Esophagus muscularis mucosa (tissue), 4 donors: ENCODE measurements around the gene SRD5A1. TPM values are rescaled to one million over a fixed set of nuclear protein-coding genes. Genes with fewer than 3 reads are reported as not detected.

Experiments used
- DNase-seq: peaks from one replicate; pipeline ENCODE4 v3.0.0-alpha.2; 2017; ENCODE audit errors: extremely low spot score
- H3K27ac ChIP-seq, 4 donors: fragments of 200-600 bp; sonication (generic); replicated peaks in 1 of 4; 1 replicate in 3 of 4; 2 replicates in 1 of 4; pipeline ENCODE4 v1.5.1; 2016 to 2019; ENCODE audit warnings: mild to moderate bottlenecking in 1 of 4
- H3K27me3 ChIP-seq, 4 donors: fragments of 200-600 bp; sonication (generic); one replicate each; pipeline versions ENCODE4 v1.5.1 to v1.6.0; 2016 to 2019
- H3K36me3 ChIP-seq, 4 donors: fragments of 200-600 bp; sonication (generic); one replicate each; pipeline ENCODE4 v1.5.1; 2016 to 2019
- H3K4me1 ChIP-seq, 4 donors: fragments of 200-600 bp; sonication (generic); one replicate each; pipeline ENCODE4 v1.5.1; 2016 to 2019
- H3K4me3 ChIP-seq, 4 donors: fragments of 200-600 bp; sonication (generic); 1 replicate in 2 of 4; 2 replicates in 2 of 4; pipeline ENCODE4 v1.5.1; 2016 to 2019; ENCODE audit warnings: mild to moderate bottlenecking in 4 of 4, moderate library complexity in 1 of 4
- H3K9me3 ChIP-seq, 4 donors: fragments of 200-600 bp; sonication (generic); 1 replicate in 3 of 4; 2 replicates in 1 of 4; pipeline ENCODE4 v1.5.1; 2016 to 2019
- EP300 ChIP-seq: sonication (generic); formaldehyde crosslinking; IDR thresholded peaks from one replicate; pipeline ENCODE4 v1.6.1; 2017; ENCODE audit warnings: antibody characterized with exemption
- POLR2A ChIP-seq: fragments of 450-650 bp; IDR thresholded peaks from one replicate; pipeline ENCODE4 v1.6.1; 2017; ENCODE audit warnings: antibody characterized with exemption, moderate library complexity, mild to moderate bottlenecking, low read depth
- POLR2AphosphoS5 ChIP-seq, 2 donors: sonication (generic); formaldehyde crosslinking; IDR thresholded peaks; one replicate each; pipeline ENCODE4 v1.6.1; 2017; ENCODE audit warnings: antibody characterized with exemption in 2 of 2
- WGBS: methylation state at CpG from one replicate; pipeline ENCODE4 v1.1.5; 2018; 5-methylcytosine and 5-hydroxymethylcytosine counted together
- intact Hi-C: fragments of 100-400 bp; cut with DNase I; formaldehyde crosslinking; loops from one replicate; pipeline ENCODE4 v1.15.1; 2023
- total RNA-seq, 4 donors: library from RNA; depleted of rRNA; stranded (reverse); fragments of >200 nt; gene quantifications; one replicate each; pipeline versions ENCODE4 v1.1.0 to v1.2.1, GENCODE V29; 2016
- TF ChIP-seq, protein P1 (sequence below), 3 experiments: fragments of 200-600 bp in 2 of 3; fragments of 450-650 bp in 1 of 3; sonication (generic) in 2 of 3; IDR thresholded peaks; one replicate each; pipeline ENCODE4 v1.5.1; 2017 to 2019; ENCODE audit warnings: antibody characterized with exemption in 3 of 3, mild to moderate bottlenecking in 2 of 3, moderate library complexity in 1 of 3

The SRD5A1 gene
- total RNA-seq, 4 donors from 2014 or later: 2.2 to 10.3 (median 4.6) TPM

DNA sequence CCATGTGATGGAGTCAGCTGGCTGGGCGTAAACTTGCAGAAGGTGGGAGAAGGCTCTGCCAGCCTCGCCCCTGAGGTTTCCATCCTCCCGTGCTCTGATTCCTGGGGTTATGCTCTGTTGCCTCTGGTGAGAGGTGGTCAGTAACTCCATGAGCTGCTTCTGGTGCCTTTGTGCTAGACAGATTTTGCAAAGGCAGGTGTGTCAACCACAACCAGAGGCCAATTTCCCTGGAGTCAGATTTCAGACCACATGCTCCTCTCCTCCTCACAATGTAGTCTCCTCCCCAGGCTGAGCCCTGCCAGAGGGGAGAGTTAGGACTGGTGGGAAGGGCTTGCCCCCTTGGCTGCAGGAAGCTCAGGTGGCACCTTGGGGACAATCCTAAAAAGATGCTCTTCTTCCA, 41.2 kb downstream of the SRD5A1 start:
- Histone ChIP-seq H3K27me3 (no peaks in the 10 kb centered on the region), H3K4me1 (no peaks in the 10 kb centered on the region), H3K4me3 (no peak overlapping the region), H3K36me3 (peaks cover 0 to 11% (median 5%) of the 10 kb centered on the region in 4 donors), H3K9me3 (no peaks in the 10 kb centered on the region), H3K27ac (no peak overlapping the region)
- TF ChIP-seq POLR2AphosphoS5 (IDR thresholded peaks at IDR 0.05) (no peak), POLR2A (no peak), EP300 (no peak)
- TF ChIP-seq, protein P1, sequence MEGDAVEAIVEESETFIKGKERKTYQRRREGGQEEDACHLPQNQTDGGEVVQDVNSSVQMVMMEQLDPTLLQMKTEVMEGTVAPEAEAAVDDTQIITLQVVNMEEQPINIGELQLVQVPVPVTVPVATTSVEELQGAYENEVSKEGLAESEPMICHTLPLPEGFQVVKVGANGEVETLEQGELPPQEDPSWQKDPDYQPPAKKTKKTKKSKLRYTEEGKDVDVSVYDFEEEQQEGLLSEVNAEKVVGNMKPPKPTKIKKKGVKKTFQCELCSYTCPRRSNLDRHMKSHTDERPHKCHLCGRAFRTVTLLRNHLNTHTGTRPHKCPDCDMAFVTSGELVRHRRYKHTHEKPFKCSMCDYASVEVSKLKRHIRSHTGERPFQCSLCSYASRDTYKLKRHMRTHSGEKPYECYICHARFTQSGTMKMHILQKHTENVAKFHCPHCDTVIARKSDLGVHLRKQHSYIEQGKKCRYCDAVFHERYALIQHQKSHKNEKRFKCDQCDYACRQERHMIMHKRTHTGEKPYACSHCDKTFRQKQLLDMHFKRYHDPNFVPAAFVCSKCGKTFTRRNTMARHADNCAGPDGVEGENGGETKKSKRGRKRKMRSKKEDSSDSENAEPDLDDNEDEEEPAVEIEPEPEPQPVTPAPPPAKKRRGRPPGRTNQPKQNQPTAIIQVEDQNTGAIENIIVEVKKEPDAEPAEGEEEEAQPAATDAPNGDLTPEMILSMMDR (IDR thresholded peaks at IDR 0.05): no peak
- 99% methylated on average over 3 of the region's 3 CpGs for WGBS
- DNase-seq: no peak
- intact Hi-C loops: no loop called here

DNA sequence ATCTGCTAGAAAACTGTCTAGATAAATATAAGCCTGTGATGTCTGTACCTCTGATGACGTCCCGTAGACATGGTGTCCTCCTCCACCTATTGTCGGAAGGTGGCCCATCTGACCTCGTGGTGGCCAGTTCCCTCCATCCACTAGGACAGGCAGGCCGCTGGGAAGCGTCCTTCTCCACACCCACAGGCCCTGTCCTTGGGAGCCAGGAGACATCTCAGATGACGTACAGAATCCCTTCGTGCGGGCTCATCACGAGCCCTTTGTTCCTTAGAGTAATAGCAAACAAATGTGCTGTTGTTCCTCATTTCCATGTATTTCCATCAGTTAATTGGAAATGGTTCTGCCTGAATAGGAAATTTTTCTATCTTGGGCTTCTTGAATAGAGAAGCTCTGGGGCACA, 41.6 kb downstream of the SRD5A1 start:
- no peak overlapping the region for H3K4me3 ChIP-seq
- intact Hi-C loops: no loop called here
- no peak for DNase-seq
- no peaks in the 10 kb centered on the region for H3K9me3 ChIP-seq
- TF ChIP-seq POLR2A: no peak
- no peak for TF ChIP-seq EP300
- 92% methylated on average over 10 of the region's 10 CpGs for WGBS
- no peaks in the 10 kb centered on the region for H3K4me1 ChIP-seq
- H3K27me3 ChIP-seq: no peaks in the 10 kb centered on the region
- H3K36me3 ChIP-seq: peaks cover 0 to 7% (median 3%) of the 10 kb centered on the region in 4 donors
- H3K27ac ChIP-seq: no peak overlapping the region

DNA sequence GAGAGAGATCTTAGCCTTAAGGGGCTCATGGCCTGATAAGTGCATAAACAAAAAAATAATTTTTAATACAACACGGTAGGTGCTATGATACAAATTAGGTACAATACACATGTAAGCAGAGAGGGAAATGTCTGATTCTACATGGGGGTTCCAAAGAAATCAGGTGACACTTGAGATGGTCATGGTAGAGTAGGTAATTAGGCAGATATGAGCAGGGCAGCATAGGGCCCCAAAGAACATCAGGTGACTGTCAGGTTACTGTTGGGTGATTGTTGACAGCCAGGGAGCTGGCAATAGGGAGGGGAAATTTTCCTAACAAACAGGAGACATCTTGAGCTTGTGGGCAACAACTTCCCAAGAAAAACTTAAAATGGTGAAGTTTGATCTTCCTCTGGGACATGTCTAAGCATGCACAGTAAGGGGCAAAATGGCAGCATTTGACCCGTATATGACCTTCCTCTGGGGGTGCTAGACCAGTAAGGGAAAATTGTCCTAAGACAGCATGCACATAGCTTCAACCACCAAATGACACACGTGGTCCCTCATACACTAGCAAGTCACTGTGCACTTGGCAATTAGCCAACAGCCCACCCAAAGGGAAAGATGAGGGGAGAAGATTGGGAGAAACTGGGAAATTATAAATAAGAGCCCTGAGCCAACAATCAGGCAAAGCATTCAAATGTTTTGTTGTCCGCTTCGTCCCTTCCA, 42.7 kb downstream of the SRD5A1 start:
- no peaks in the 10 kb centered on the region for H3K27me3 ChIP-seq
- intact Hi-C loops: no loop called here
- TF ChIP-seq POLR2A (no peak), POLR2AphosphoS5 (IDR thresholded peaks at IDR 0.05) (no peak), EP300 (no peak)
- TF ChIP-seq, protein P1 (IDR thresholded peaks at IDR 0.05): no peak
- no peaks in the 10 kb centered on the region for H3K36me3 ChIP-seq
- H3K4me1 ChIP-seq: no peaks in the 10 kb centered on the region
- H3K9me3 ChIP-seq: no peaks in the 10 kb centered on the region
- H3K4me3 ChIP-seq: no peak overlapping the region
- H3K27ac ChIP-seq: no peak overlapping the region
- DNase-seq: no peak
- WGBS: 93% methylated on average over 5 of the region's 5 CpGs

DNA sequence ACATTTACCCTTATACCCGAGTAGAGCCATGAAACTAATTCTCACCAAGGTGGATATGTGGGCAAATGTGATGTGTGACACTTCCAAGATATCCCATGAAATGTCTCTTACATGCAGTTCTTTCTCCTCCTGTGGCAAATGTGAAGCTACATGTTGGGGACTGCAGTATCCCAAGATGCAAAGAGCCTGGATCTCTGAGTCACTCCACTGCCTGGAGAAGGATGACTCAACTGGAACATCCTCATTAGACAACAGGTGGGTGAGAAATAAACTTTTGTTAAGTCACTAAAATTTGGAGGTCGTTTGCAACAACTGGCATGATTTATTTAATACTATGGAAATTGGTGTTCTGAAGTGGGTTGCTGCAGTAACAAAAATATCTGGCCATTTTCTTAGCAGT, 43.5 kb downstream of the SRD5A1 start:
- no peaks in the 10 kb centered on the region for H3K36me3 ChIP-seq
- no peak for DNase-seq
- no peak overlapping the region for H3K4me3 ChIP-seq
- no peaks in the 10 kb centered on the region for H3K4me1 ChIP-seq
- intact Hi-C loops: no loop called here
- TF ChIP-seq, protein P1 (IDR thresholded peaks at IDR 0.05): no peak
- TF ChIP-seq EP300: no peak
- H3K9me3 ChIP-seq: no peaks in the 10 kb centered on the region
- peaks cover 0 to under 1% (median 0%) of the 10 kb centered on the region in 4 donors for H3K27me3 ChIP-seq
- WGBS: 73% methylated on average over 2 of the region's 2 CpGs
- H3K27ac ChIP-seq: no peak overlapping the region

DNA sequence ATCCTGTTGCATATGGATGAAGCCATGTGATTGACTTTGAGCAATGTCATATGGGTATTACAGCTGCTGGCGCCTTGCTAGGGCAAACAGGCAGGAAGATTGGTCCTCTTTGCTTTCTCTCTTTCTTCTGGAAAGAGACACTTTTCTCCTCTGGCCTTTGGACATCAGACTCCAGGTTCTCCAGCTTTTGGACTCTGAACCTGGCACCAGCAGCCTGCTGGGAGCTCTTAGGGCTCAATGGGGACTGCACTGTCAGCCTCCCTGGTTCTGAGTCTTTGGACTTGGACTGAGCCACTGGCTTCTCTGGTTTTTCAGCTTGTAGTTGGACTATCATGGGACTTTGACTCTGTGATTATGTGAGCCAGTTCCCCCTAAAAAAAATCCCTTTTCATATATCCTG, 45.1 kb downstream of the SRD5A1 start:
- H3K27me3 ChIP-seq: peaks cover 0 to 9% (median 0%) of the 10 kb centered on the region in 4 donors
- no peaks in the 10 kb centered on the region for H3K36me3 ChIP-seq
- TF ChIP-seq, protein P1 (IDR thresholded peaks at IDR 0.05): no peak
- TF ChIP-seq POLR2A (no peak), POLR2AphosphoS5 (IDR thresholded peaks at IDR 0.05) (no peak), EP300 (no peak)
- intact Hi-C loops: no loop called here
- 80% methylated on average over 1 of the region's 1 CpG for WGBS
- H3K27ac ChIP-seq: no peak overlapping the region
- H3K9me3 ChIP-seq: no peaks in the 10 kb centered on the region
- H3K4me3 ChIP-seq: no peak overlapping the region
- H3K4me1 ChIP-seq: no peaks in the 10 kb centered on the region
- no peak for DNase-seq
